ENCODE data around the gene GUCA1C. TPM values are rescaled to one million over a fixed set of nuclear protein-coding genes. Genes with fewer than 3 reads are reported as not detected.
A peak's percentile ranks its signal among the peaks of the same experiment; 100 is the strongest.

Gene GUCA1C
- total and polyA plus RNA-seq, 9 of the 15 experiments (the other 6 are each of a cell fraction or from before 2014, with no cell fraction given) = not detected

DNA sequence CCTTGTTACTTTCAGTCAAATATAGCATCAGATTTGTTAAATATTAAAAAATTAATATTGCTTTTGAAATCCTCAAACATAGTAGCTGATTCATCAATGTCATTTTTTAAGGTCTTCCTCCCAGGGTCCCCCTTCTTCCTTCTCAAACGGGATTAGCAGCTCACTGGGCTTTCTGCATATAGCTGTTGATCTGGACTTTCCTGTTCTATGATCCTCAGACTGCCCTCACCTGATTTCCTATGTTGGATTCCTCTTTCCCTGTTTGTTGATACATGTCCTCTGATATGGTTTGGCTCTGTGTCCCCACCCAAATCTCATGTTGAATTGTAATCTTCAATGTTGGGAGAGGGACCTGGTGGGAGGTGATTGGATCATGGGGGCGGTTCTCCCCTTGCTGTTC, 5.8 kb downstream of the GUCA1C start (continued):
- TF ChIP-seq, protein P1, sequence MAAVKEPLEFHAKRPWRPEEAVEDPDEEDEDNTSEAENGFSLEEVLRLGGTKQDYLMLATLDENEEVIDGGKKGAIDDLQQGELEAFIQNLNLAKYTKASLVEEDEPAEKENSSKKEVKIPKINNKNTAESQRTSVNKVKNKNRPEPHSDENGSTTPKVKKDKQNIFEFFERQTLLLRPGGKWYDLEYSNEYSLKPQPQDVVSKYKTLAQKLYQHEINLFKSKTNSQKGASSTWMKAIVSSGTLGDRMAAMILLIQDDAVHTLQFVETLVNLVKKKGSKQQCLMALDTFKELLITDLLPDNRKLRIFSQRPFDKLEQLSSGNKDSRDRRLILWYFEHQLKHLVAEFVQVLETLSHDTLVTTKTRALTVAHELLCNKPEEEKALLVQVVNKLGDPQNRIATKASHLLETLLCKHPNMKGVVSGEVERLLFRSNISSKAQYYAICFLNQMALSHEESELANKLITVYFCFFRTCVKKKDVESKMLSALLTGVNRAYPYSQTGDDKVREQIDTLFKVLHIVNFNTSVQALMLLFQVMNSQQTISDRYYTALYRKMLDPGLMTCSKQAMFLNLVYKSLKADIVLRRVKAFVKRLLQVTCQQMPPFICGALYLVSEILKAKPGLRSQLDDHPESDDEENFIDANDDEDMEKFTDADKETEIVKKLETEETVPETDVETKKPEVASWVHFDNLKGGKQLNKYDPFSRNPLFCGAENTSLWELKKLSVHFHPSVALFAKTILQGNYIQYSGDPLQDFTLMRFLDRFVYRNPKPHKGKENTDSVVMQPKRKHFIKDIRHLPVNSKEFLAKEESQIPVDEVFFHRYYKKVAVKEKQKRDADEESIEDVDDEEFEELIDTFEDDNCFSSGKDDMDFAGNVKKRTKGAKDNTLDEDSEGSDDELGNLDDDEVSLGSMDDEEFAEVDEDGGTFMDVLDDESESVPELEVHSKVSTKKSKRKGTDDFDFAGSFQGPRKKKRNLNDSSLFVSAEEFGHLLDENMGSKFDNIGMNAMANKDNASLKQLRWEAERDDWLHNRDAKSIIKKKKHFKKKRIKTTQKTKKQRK (IDR thresholded peaks at IDR 0.05; ENCODE audit: borderline replicate concordance, low read depth, low read length) = no peak

DNA sequence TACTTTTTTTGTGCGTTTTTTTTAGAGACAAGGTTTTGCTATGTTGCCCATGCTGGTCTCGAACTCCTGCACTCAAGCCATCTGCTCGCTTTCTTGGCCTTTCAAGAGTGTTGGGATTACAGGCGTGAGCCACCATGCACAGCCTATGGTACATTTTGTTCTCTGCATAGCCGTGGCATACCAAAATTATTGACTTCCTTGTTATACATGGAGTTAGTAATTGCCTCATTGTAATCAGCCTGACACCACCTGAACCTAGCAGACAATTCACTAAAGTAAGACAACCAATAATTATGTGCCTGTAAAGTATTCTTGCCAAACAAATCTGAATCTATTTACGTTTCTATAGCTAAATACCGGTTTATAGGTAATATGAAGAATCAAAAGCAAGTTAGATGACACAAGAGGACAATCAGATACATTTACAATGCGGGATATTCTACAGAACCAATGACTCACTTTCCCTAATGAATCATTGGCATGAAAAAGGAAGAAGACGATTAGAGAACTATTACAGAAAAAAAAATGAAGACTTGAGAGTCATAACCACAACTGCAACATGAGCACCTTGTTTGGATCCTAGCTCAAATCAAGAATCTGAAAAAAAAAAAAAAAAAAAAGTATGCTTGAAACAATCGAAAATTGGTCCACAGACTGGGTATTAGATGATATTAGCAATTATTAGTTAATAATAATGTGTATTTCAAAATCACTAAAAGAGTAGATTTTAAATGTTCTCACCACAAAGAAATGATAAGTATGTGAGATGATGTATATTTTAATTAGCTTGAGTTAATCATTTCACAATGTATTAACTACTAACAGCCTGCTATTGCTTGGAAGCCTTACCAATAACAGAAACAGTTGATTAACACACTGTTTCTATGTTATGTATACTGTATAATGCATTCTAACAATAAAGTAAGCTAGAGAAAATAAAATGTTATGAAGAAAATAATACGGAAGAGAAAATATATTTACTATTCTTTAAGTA, 7.1 kb downstream of the GUCA1C start:
- H3K9ac ChIP-seq (ENCODE audit: insufficient read depth in 1 of 2, low read depth in 2 of 2, low read length in 2 of 2) = no peak overlapping the region
- FAIRE-seq (no peak), ATAC-seq (no peak), DNase-seq (ENCODE audit: extremely low read depth in 1 of 4, low spot score in 3 of 4) (no peak)
- no peaks in the 10 kb centered on the region for H3K27me3 ChIP-seq (ENCODE audit: control insufficient read depth in 2 of 2, insufficient read depth in 2 of 2, low read length in 2 of 2)
- H3K36me3 ChIP-seq (ENCODE audit: control insufficient read depth, insufficient read depth, low read length) = no peaks in the 10 kb centered on the region
- no peak overlapping the region for H2AFZ ChIP-seq (ENCODE audit: low read depth, low read length)
- POLR2A ChIA-PET = no interaction called here
- TF ChIP-seq PPARD (CRISPR knock-in tag; IDR thresholded peaks at IDR 0.05) (no peak), DACH1 (IDR thresholded peaks at IDR 0.05; ENCODE audit: partially characterized antibody) (peak; percentile 10), PTTG1 (tag; IDR thresholded peaks at IDR 0.05; ENCODE audit: low read depth) (no peak), OTX1 (CRISPR knock-in tag; IDR thresholded peaks at IDR 0.05) (no peak), SMAD3 (CRISPR knock-in tag; conservative IDR thresholded peaks at IDR 0.05) (no peak), BRCA1 (IDR thresholded peaks at IDR 0.05) (no peak), BRCA1 (CRISPR knock-in tag; IDR thresholded peaks at IDR 0.05) (no peak)
- TF ChIP-seq, protein P2, sequence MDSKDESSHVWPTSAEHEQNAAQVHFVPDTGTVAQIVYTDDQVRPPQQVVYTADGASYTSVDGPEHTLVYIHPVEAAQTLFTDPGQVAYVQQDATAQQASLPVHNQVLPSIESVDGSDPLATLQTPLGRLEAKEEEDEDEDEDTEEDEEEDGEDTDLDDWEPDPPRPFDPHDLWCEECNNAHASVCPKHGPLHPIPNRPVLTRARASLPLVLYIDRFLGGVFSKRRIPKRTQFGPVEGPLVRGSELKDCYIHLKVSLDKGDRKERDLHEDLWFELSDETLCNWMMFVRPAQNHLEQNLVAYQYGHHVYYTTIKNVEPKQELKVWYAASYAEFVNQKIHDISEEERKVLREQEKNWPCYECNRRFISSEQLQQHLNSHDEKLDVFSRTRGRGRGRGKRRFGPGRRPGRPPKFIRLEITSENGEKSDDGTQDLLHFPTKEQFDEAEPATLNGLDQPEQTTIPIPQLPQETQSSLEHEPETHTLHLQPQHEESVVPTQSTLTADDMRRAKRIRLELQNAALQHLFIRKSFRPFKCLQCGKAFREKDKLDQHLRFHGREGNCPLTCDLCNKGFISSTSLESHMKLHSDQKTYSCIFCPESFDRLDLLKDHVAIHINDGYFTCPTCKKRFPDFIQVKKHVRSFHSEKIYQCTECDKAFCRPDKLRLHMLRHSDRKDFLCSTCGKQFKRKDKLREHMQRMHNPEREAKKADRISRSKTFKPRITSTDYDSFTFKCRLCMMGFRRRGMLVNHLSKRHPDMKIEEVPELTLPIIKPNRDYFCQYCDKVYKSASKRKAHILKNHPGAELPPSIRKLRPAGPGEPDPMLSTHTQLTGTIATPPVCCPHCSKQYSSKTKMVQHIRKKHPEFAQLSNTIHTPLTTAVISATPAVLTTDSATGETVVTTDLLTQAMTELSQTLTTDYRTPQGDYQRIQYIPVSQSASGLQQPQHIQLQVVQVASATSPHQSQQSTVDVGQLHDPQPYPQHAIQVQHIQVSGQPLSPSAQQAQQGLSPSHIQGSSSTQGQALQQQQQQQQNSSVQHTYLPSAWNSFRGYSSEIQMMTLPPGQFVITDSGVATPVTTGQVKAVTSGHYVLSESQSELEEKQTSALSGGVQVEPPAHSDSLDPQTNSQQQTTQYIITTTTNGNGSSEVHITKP (IDR thresholded peaks at IDR 0.05; ENCODE audit: partially characterized antibody) = no peak
- 0% methylated on average over 9 of the region's 11 CpGs for WGBS (ENCODE audit: insufficient coverage, low coverage, missing lambda C conversion rate)
- CTCF ChIA-PET (ENCODE audit: low intra/inter-chr PET ratio) = no interaction called here
- H3K9me3 ChIP-seq (replicated peaks; ENCODE audit: control insufficient read depth, insufficient read depth, low read depth, low read length) = no peaks in the 10 kb centered on the region
- no peaks in the 10 kb centered on the region for H3K9me1 ChIP-seq (ENCODE audit: control insufficient read depth, insufficient read depth, low read length)
- no peaks in the 10 kb centered on the region for H4K20me1 ChIP-seq (replicated peaks; ENCODE audit: control insufficient read depth, insufficient read depth, low read length)
- H3K4me1 ChIP-seq (replicated peaks in 1 of 2; ENCODE audit: control insufficient read depth in 2 of 2, insufficient read depth in 2 of 2, low read length in 2 of 2) = no peaks in the 10 kb centered on the region
- no peaks in the 10 kb centered on the region for H3K79me2 ChIP-seq (ENCODE audit: control insufficient read depth, insufficient read depth, low read length)
- BruUV-seq (replicated peaks) = no TSS peak
- intact Hi-C loops (cut with micrococcal nuclease) (no loop called here), in situ Hi-C loops (cut with MboI) (no loop called here)
- H3K27ac ChIP-seq (ENCODE audit: extremely low read depth, low read depth, low read length) = no peak overlapping the region
- H3K4me3 ChIP-seq = no peak overlapping the region
- H3K4me2 ChIP-seq (ENCODE audit: insufficient read depth, low read length) = no peak overlapping the region

Data from K562 (cell line).